HEK293 (cell line): ENCODE data around the gene BAZ2B.

ENCODE experiments used
- YY1 ChIP-seq: fragments of 450-650 bp; formaldehyde crosslinking; IDR thresholded peaks from 2 replicates; pipeline ENCODE4 v1.5.1; 2018; ENCODE audit warnings: missing biosample characterization, missing genetic modification characterization
- ZNF76 ChIP-seq: fragments of 450-650 bp; formaldehyde crosslinking; IDR thresholded peaks from 2 replicates; pipeline ENCODE4; 2016; ENCODE audit warnings: low read depth, missing biosample characterization, missing genetic modification characterization, borderline replicate concordance

DNA sequence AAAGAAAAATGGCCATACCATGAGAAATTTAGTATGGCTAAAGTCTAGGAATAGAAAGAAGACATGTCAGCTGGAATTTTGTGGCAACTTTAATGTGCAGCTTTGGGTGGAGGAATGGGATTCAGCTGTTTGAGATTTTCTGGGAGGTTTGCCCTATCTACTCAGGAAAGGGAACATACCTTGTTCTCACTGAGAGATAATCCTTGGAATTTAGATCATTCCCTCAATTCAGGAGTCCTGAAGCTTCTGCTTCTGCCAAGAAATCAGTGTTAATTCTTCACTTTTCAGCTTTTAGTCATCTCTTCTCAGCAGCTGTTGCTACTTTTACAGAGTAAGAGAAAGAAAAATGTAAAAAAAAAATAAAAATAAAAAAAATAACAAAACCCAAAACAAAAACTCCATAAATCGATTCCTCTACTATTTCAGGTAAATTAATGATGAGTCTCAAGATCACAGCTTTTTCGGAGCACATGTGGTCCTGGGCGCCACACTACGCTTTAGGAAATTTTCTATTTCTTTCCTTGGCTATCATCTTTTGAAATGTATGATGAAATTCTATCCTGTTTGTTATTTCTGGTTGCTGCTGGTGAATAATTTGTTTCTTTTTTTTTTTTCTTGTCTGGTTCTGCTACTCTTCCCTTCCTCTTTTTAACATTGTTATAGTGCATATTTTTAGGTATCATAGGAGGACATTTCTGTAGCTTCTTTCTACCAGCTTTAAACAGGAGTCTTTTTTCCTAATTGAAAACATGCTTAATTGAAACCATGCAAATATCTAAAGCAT lies 18.9 kb upstream of the BAZ2B start:
- TF ChIP-seq YY1 (no peak), ZNF76 (tag by site-specific recombination) (no peak)
